Measurements from ENCODE around the gene CHMP3. TPM values are rescaled to one million over a fixed set of nuclear protein-coding genes. Genes with fewer than 3 reads are reported as not detected.

CHMP3 gene
- total and polyA plus RNA-seq, 2 of the 13 experiments (the other 11 are each of a cell fraction or from before 2014, with no cell fraction given), result 64.1 to 114 TPM

GRCh38 chr2:86556508-86556907 lies 6.7 kb downstream of the CHMP3 start (continued):
- TF ChIP-seq ZHX2 (IDR thresholded peaks at IDR 0.05; ENCODE audit: low read depth) (no peak), ZHX2 (CRISPR knock-in tag; IDR thresholded peaks at IDR 0.05; ENCODE audit: borderline replicate concordance) (no peak), ZNF335 (CRISPR knock-in tag; IDR thresholded peaks at IDR 0.05) (0 out of 2 replicates have a peak, but pooled peaks have one; percentile 48), KMT2B (CRISPR knock-in tag; IDR thresholded peaks at IDR 0.05) (0 out of 2 replicates have a peak, but pooled peaks have one; percentile 18), ZSCAN21 (CRISPR knock-in tag; IDR thresholded peaks at IDR 0.05; ENCODE audit: borderline replicate concordance) (no peak), KDM6A (CRISPR knock-in tag; IDR thresholded peaks at IDR 0.05; ENCODE audit: low read depth) (peak; percentile 39; the same call in 1 of the 2 replicates), ZMYM2 (CRISPR knock-in tag; IDR thresholded peaks at IDR 0.05) (peak; percentile 94), ATF7 (IDR thresholded peaks at IDR 0.05) (no peak), ATF7 (CRISPR knock-in tag; IDR thresholded peaks at IDR 0.05) (no peak), ARID2 (CRISPR knock-in tag; IDR thresholded peaks at IDR 0.05; ENCODE audit: borderline replicate concordance) (no peak), SOX13 (IDR thresholded peaks at IDR 0.05) (peak; percentile 75; the same call in 1 of the 2 replicates), SOX13 (CRISPR knock-in tag; conservative IDR thresholded peaks at IDR 0.05 in 1 of 2, IDR thresholded peaks at IDR 0.05 in 1 of 2) (peak in 1 of 2 experiments; percentile 94; a peak in 2 of 4 replicates), MXD1 (CRISPR knock-in tag; IDR thresholded peaks at IDR 0.05) (no peak), MIER3 (CRISPR knock-in tag; IDR thresholded peaks at IDR 0.05; ENCODE audit: borderline replicate concordance) (0 out of 2 replicates have a peak, but pooled peaks have one; percentile 77), HDAC2 (CRISPR knock-in tag; IDR thresholded peaks at IDR 0.05) (peak; percentile 81; the same call in 1 of the 2 replicates), ZMYM4 (CRISPR knock-in tag; IDR thresholded peaks at IDR 0.05) (peak; percentile 98), ZBED4 (CRISPR knock-in tag; IDR thresholded peaks at IDR 0.05; ENCODE audit: borderline replicate concordance) (peak; percentile 37; the same call in 1 of the 2 replicates), HNRNPK (IDR thresholded peaks at IDR 0.05; ENCODE audit: low read depth, low read length, poor library complexity, severe bottlenecking) (no peak), ELF1 (CRISPR knock-in tag; IDR thresholded peaks at IDR 0.05) (no peak), ZC3H4 (CRISPR knock-in tag; IDR thresholded peaks at IDR 0.05; ENCODE audit: borderline replicate concordance) (no peak), CEBPB (IDR thresholded peaks at IDR 0.05; ENCODE audit: borderline replicate concordance, low read depth, low read length) (no peak), ZNF382 (CRISPR knock-in tag; IDR thresholded peaks at IDR 0.05; ENCODE audit: borderline replicate concordance) (no peak)

Data from HepG2 (cell line).